ENCODE results near the gene OR51M1. TPM values are rescaled to one million over a fixed set of nuclear protein-coding genes. Genes with fewer than 3 reads are reported as not detected.

OR51M1 gene
- total RNA-seq, 2 experiments from 2014 or later, result not detected

DNA sequence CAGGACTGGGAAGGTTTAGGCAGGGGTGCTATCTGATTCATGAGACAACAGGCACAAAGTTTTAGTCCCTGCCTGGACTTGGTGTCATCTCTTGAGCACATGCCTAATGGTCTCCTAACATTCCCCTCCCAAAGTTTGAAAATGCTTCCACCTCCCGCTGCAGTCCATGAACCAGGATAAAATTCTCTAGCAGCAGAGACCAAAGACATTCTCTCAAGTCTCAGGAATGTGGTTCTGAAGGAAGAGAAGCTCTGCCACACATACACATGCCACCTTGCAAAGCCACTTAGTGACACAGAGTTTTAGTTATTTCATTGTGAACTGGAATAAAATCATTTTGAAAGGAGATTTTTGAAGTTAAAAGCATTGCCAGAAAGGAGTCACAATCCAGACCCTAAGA, 16.8 kb upstream of the OR51M1 start:
- H3K9me3 Mint-ChIP-seq, result no peaks in the 10 kb centered on the region
- H3K27me3 Mint-ChIP-seq, result peaks cover 34% of the 10 kb centered on the region
- ATAC-seq (ENCODE audit: poor library complexity) (no peak), DNase-seq (no peak)
- no peaks in the 10 kb centered on the region for H3K4me1 ChIP-seq (ENCODE audit: insufficient read depth, low read length)
- TF ChIP-seq, protein P1, sequence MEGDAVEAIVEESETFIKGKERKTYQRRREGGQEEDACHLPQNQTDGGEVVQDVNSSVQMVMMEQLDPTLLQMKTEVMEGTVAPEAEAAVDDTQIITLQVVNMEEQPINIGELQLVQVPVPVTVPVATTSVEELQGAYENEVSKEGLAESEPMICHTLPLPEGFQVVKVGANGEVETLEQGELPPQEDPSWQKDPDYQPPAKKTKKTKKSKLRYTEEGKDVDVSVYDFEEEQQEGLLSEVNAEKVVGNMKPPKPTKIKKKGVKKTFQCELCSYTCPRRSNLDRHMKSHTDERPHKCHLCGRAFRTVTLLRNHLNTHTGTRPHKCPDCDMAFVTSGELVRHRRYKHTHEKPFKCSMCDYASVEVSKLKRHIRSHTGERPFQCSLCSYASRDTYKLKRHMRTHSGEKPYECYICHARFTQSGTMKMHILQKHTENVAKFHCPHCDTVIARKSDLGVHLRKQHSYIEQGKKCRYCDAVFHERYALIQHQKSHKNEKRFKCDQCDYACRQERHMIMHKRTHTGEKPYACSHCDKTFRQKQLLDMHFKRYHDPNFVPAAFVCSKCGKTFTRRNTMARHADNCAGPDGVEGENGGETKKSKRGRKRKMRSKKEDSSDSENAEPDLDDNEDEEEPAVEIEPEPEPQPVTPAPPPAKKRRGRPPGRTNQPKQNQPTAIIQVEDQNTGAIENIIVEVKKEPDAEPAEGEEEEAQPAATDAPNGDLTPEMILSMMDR (IDR thresholded peaks at IDR 0.05), result no peak
- ChIA-PET POLR2A (no interaction called here), CTCF (no interaction called here)
- intact Hi-C loops (cut with DNase I, micrococcal nuclease), result no loop called here
- H3K27me3 ChIP-seq (ENCODE audit: control insufficient read depth in 1 of 2, insufficient read depth in 2 of 2, low read length in 2 of 2), result no peaks in the 10 kb centered on the region
- H3K36me3 ChIP-seq (ENCODE audit: insufficient read depth, low read length), result no peaks in the 10 kb centered on the region
- no peak overlapping the region for H3K4me3 ChIP-seq (ENCODE audit: low read length)
- no peak overlapping the region for H3K27ac Mint-ChIP-seq
- H3K4me3 Mint-ChIP-seq, result no peak overlapping the region
- H3K36me3 Mint-ChIP-seq (ENCODE audit: low read depth), result no peaks in the 10 kb centered on the region
- no peak overlapping the region for H3K27ac ChIP-seq (ENCODE audit: low read depth in 1 of 2, low read length in 2 of 2)
- H3K9me3 ChIP-seq (ENCODE audit: control insufficient read depth in 1 of 2, insufficient read depth in 1 of 2, low read length in 2 of 2), result no peaks in the 10 kb centered on the region
- no peaks in the 10 kb centered on the region for H3K4me1 Mint-ChIP-seq (ENCODE audit: low read depth)

DNA sequence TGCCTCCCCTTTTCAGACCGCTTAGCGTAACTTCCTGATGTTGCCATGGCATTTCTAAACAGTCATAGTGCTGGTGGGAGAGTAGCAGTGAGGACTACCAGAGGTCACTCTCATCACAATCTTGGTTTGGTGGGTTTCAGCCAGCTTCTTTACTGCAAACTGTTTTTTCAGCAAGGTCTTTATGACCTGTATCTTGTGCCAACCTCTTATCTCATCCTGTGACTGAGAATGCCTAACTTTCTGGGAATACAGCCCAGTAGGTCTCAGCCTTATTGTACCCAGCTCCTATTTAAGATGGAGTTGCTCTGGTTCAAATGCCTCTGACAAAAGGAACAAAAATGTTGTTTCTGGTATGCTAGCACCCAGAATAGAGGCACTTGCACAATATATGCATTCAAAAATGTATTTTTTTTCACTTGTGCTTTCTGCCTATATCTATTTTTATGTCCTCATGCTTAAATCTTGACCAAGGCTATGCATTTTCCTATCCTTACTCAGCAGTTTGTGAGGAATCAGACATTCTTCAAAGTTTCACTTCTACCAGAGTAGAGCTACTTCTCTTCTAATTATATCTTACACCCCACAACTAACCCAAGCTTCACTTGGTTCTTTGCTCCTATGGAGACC, 16.1 kb upstream of the OR51M1 start:
- no peaks in the 10 kb centered on the region for H3K9me3 ChIP-seq (ENCODE audit: control insufficient read depth in 1 of 2, insufficient read depth in 1 of 2, low read length in 2 of 2)
- Mint-ChIP-seq H3K27ac (no peak overlapping the region), H3K36me3 (ENCODE audit: low read depth) (no peaks in the 10 kb centered on the region), H3K27me3 (peaks cover 35% of the 10 kb centered on the region), H3K4me1 (ENCODE audit: low read depth) (no peaks in the 10 kb centered on the region), H3K9me3 (no peaks in the 10 kb centered on the region), H3K4me3 (no peak overlapping the region)
- TF ChIP-seq, protein P1 (IDR thresholded peaks at IDR 0.05), result no peak
- H3K36me3 ChIP-seq (ENCODE audit: insufficient read depth, low read length), result no peaks in the 10 kb centered on the region
- intact Hi-C loops (cut with DNase I, micrococcal nuclease), result no loop called here
- DNase-seq (no peak), ATAC-seq (ENCODE audit: poor library complexity) (no peak)
- no peaks in the 10 kb centered on the region for H3K4me1 ChIP-seq (ENCODE audit: insufficient read depth, low read length)
- H3K4me3 ChIP-seq (ENCODE audit: low read length), result no peak overlapping the region
- ChIA-PET POLR2A (no interaction called here), CTCF (no interaction called here)
- no peaks in the 10 kb centered on the region for H3K27me3 ChIP-seq (ENCODE audit: control insufficient read depth in 1 of 2, insufficient read depth in 2 of 2, low read length in 2 of 2)
- no peak overlapping the region for H3K27ac ChIP-seq (ENCODE audit: low read depth in 1 of 2, low read length in 2 of 2)

DNA sequence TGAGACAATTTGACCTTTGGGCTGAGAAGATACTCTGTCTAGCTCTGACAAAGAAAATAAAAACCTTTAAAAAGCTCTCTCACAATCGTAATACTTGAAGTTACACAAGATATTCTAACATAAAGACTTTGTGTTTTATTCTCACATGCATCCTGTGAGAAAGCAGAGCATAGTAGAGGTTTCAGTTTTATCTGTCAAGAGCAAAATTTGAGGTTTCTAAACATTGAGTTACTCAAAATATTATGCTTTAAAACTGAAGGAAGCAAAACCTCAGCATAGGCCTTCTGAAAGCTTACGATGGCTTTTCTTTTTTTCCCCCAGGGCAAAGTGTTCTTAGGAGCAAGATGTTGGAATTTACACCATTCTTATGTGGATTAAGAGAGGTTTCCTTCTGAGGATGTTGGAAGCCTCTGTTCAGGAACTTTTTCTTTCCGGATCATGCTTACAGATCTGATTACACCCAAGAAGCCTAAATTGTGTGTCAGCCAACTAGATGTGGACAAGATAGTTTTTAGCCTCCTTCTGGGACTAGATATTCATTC, 15.0 kb upstream of the OR51M1 start:
- no peak for DNase-seq
- peaks cover 0 to 4% of the 10 kb centered on the region in 2 experiments for H3K9me3 ChIP-seq (ENCODE audit: control insufficient read depth in 1 of 2, insufficient read depth in 1 of 2, low read length in 2 of 2)
- TF ChIP-seq, protein P1 (IDR thresholded peaks at IDR 0.05), result no peak
- no peaks in the 10 kb centered on the region for H3K4me1 ChIP-seq (ENCODE audit: insufficient read depth, low read length)
- Mint-ChIP-seq H3K4me3 (no peak overlapping the region), H3K27ac (no peak overlapping the region), H3K9me3 (no peaks in the 10 kb centered on the region), H3K4me1 (ENCODE audit: low read depth) (no peaks in the 10 kb centered on the region), H3K36me3 (ENCODE audit: low read depth) (no peaks in the 10 kb centered on the region), H3K27me3 (peaks cover 43% of the 10 kb centered on the region)
- no peaks in the 10 kb centered on the region for H3K27me3 ChIP-seq (ENCODE audit: control insufficient read depth in 1 of 2, insufficient read depth in 2 of 2, low read length in 2 of 2)
- POLR2A ChIA-PET, result no interaction called here
- ATAC-seq (ENCODE audit: poor library complexity), result no peak
- intact Hi-C loops (cut with DNase I, micrococcal nuclease), result no loop called here
- CTCF ChIA-PET, result no interaction called here
- H3K27ac ChIP-seq (ENCODE audit: low read depth in 1 of 2, low read length in 2 of 2), result no peak overlapping the region
- no peak overlapping the region for H3K4me3 ChIP-seq (ENCODE audit: low read length)
- H3K36me3 ChIP-seq (ENCODE audit: insufficient read depth, low read length), result no peaks in the 10 kb centered on the region

All from CD4-positive, alpha-beta T cell (primary cell).